Measurements from ENCODE around the gene HOXD1. TPM values are rescaled to one million over a fixed set of nuclear protein-coding genes. Genes with fewer than 3 reads are reported as not detected.

Gene HOXD1
- total RNA-seq, 4 donors from 2014 or later: 0.23 to 0.55 (median 0.27) TPM; not detected in 1

DNA sequence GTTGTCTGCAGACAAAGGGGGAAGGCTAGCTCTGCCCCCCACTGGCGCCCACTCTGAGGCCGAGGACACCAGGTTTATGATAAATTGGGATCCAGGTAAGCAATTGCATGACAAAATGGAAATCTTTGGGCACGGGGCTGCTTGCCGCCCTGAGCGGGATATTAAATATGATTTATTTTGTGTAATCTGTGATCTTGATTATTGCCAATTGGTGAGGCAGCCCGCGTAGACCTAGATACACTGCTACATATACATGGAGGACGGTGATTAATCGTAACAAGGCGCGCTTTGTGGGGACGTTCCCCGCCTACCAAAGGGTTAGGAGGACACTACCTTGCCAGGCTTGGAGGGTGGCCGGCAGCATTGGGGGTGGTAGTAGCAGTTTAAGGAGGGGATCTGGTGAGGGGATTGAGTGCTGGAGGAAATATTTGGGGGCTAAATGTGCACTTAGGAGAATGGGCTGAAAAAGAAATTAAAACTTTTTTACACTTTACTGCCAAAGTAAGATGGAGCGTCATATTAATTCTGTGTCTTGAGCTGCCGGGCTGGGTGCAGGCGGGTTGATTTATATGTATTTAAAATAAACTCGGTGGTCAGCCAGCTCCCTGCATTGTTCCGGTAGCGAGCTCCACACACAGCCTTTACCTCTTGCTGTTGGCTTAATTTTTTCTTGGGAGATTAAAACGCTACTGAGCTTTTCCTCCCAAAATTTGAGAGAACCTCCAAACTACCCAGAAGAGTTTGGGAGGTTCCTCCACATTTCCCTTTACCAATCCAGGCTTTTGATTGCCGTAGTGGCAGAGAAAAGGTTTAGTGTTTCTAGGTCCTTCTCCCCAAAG lies 27.3 kb upstream of the HOXD1 start:
- intact Hi-C loops (cut with DNase I; ENCODE audit: low total_unique reads): no loop called here

DNA sequence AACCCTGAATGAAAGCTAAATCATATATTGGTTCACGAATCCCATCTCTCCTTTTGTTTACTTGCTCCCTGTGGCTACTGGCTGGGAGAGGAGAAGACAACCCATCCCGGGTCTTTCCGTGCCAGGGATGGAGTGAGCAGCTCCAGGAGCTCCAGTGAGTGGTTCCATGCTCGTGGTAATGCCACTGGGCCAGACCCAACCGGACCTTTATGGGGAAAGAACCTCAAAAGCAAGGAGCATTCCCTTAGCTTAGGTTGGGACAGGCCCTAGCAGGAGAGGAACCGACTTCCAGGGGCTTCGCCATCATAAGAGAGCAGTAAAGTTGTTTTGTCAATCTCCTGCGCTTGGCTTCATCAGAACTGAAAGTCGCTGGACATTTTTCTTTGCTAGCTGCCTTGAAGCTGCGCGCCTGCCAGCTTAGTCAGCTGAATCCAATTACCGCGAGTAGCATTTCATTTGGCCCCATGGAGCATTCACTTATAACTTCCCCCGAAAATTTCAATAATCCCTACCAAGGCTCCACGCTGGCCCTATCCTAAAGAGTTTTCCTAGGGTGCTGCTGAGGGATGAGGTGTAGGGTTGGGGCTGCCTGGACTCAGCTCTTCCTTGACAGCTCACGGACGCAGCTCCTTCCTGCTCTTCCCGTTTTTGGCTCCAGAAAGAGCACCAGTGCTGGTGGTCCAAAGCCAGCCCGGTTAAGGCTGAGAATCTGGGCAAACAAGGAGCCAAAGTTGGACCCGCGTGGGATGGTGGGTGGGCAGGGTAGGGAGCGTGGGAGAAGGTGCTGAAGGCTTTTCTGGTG lies 26.4 kb upstream of the HOXD1 start:
- peak in 1 of 2 donors; percentile 85 for DNase-seq (ENCODE audit: low spot score in 2 of 2)
- no peak overlapping the region for H3K4me3 ChIP-seq (ENCODE audit: low read depth, poor library complexity, severe bottlenecking)
- intact Hi-C loops (cut with DNase I; ENCODE audit: low total_unique reads): no loop called here
- 16% methylated on average over 22 of the region's 22 CpGs for WGBS, 2 donors
- no peak for TF ChIP-seq POLR2A (IDR thresholded peaks at IDR 0.05)
- TF ChIP-seq, protein P1, sequence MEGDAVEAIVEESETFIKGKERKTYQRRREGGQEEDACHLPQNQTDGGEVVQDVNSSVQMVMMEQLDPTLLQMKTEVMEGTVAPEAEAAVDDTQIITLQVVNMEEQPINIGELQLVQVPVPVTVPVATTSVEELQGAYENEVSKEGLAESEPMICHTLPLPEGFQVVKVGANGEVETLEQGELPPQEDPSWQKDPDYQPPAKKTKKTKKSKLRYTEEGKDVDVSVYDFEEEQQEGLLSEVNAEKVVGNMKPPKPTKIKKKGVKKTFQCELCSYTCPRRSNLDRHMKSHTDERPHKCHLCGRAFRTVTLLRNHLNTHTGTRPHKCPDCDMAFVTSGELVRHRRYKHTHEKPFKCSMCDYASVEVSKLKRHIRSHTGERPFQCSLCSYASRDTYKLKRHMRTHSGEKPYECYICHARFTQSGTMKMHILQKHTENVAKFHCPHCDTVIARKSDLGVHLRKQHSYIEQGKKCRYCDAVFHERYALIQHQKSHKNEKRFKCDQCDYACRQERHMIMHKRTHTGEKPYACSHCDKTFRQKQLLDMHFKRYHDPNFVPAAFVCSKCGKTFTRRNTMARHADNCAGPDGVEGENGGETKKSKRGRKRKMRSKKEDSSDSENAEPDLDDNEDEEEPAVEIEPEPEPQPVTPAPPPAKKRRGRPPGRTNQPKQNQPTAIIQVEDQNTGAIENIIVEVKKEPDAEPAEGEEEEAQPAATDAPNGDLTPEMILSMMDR (IDR thresholded peaks at IDR 0.05): no peak

More for the DNA sequence above, 27.3 kb upstream of the HOXD1 start:
- DNase-seq (ENCODE audit: low spot score in 2 of 2): peak in 1 of 2 donors; percentile 76
- WGBS, 2 donors: 50 to 53% methylated on average over 22 of the region's 22 CpGs
- no peak for TF ChIP-seq POLR2A (IDR thresholded peaks at IDR 0.05)
- TF ChIP-seq, protein P1 (IDR thresholded peaks at IDR 0.05): no peak
- H3K4me3 ChIP-seq (ENCODE audit: low read depth, poor library complexity, severe bottlenecking): no peak overlapping the region

DNA sequence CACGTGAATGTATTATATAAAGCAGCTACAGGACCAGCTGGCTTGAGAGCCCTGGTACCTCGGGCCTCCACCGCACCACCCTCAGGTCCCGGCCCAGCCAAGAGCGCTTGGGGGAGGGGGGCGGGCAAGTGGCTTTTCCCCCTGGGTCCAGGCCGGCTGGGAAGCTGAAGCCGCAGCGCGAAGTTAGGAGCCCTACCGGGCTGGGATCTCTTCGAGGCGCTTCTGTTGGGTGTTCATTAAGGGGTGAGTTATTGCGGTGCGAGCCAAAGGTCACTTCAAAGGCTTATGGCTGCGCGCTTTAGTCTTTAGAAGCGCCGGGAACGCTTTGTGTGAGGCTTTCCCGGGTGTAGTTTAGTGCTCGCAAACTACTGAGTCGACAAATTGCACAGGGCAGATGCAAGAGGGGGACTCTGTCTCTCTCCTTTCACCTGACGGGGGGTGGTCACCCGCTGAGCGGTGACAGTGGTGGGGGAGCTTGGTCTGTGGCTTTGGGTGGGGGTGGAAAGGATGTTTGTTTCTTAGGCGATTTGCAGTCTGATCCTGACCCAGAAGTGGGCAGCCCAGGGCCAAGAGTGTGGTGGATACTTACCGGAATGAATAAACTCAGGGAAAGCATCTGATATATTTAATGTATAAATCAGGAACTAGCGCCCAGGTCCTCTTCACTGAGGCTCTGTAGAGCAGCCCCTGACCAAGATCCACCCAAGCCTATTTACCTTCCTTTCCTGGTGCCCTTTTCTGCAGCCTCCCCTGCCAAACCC lies 25.4 kb upstream of the HOXD1 start:
- 41 to 57% methylated on average over 27 to 29 of the region's 29 CpGs for WGBS, 2 donors
- peak in 1 of 2 donors; percentile 54 for DNase-seq (ENCODE audit: low spot score in 2 of 2)
- TF ChIP-seq, protein P1 (IDR thresholded peaks at IDR 0.05): no peak
- no peak for TF ChIP-seq POLR2A (IDR thresholded peaks at IDR 0.05)
- intact Hi-C loops (cut with DNase I; ENCODE audit: low total_unique reads): no loop called here
- no peak overlapping the region for H3K4me3 ChIP-seq (ENCODE audit: low read depth, poor library complexity, severe bottlenecking)

DNA sequence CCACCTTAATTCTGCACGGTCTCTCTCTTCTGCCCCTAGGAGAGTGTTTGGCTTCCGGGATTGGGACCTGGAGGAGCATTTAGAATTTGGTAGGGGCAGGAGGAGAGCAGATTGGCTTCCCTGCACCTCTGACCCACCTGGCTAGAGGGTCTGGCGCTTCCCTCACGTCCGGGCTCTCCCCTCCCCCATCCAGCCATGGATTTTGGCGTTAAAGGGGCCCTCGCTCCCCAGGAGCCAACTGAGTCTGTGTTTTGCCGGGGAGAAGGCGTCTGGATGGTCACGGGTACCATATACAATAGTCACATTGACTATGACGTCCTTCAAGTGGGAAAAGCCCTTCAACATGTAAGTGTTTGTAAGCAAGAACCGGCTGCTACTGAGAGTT lies 24.8 kb upstream of the HOXD1 start:
- 39 to 42% methylated on average over 12 of the region's 12 CpGs for WGBS, 2 donors
- H3K4me3 ChIP-seq (ENCODE audit: low read depth, poor library complexity, severe bottlenecking): no peak overlapping the region
- DNase-seq (ENCODE audit: low spot score in 2 of 2): no peak
- TF ChIP-seq POLR2A (IDR thresholded peaks at IDR 0.05): no peak
- TF ChIP-seq, protein P1 (IDR thresholded peaks at IDR 0.05): no peak
- intact Hi-C loops (cut with DNase I; ENCODE audit: low total_unique reads): no loop called here

DNA sequence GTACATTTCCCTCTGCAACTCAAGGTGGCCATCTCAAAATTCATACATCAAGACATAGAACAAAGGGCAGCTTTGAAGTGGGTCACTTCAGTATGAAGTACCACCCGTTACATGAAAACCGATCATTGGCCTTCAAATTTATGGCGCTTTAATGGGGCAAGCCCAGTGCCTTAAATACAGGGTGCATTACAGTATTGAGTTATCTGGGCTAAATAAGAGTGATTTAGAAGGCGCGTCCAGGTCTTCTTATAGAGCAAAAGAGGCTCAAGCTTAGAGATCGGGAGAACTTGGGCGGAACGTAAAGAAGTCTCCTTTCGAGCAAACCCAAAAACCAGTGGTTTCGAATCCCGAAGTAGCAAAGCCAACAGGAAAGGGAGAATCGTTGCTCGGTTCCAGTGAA lies 24.3 kb upstream of the HOXD1 start:
- no peak for TF ChIP-seq POLR2A (IDR thresholded peaks at IDR 0.05)
- TF ChIP-seq, protein P1 (IDR thresholded peaks at IDR 0.05): no peak
- no peak overlapping the region for H3K4me3 ChIP-seq (ENCODE audit: low read depth, poor library complexity, severe bottlenecking)
- 45 to 58% methylated on average over 13 of the region's 13 CpGs for WGBS, 2 donors
- intact Hi-C loops (cut with DNase I; ENCODE audit: low total_unique reads): no loop called here
- DNase-seq (ENCODE audit: low spot score in 2 of 2): no peak
